Endothelial cell of hepatic sinusoid (primary cell): ENCODE results near the gene SP100.
"Not testable (repeated sequence)": the region's sequence is repeated elsewhere in the genome, so short reads cannot be mapped to it uniquely, and the experiment has no call there.

ENCODE experiments used
- in situ Hi-C: cut with HindIII; loops from 2 replicates; pipeline ENCODE4 v1.10.0; 2017; ENCODE audit warnings: low sequenced_read_pairs

SP100 gene

GRCh38 chr2:230416061-230416721, at the start of gene SP100:
Gene SP100, plus strand, starts transcription at chr2:230416201. Its CDS starts 96 bp downstream, at chr2:230416297.
- in situ Hi-C loops: no loop called here

- in situ Hi-C loops: no loop called here
Measured at GRCh38 chr2:230382108-230382507, 33.9 kb upstream of the SP100 start.

GRCh38 chr2:230383453-230383852, 32.5 kb upstream of the SP100 start:
- in situ Hi-C loops: no loop called here

- in situ Hi-C loops: no loop called here
Measured at GRCh38 chr2:230384986-230385385, 31.0 kb upstream of the SP100 start.

GRCh38 chr2:230394301-230394700, 21.7 kb upstream of the SP100 start:
- in situ Hi-C loops: no loop called here

GRCh38 chr2:230398698-230399097, 17.3 kb upstream of the SP100 start:
- in situ Hi-C loops: not testable (repeated sequence)

GRCh38 chr2:230400041-230400440, 16.0 kb upstream of the SP100 start:
- in situ Hi-C loops: no loop called here

GRCh38 chr2:230400454-230400853, 15.5 kb upstream of the SP100 start:
- in situ Hi-C loops: no loop called here

GRCh38 chr2:230401026-230401425, 15.0 kb upstream of the SP100 start:
- in situ Hi-C loops: not testable (repeated sequence)

GRCh38 chr2:230403746-230404145, 12.3 kb upstream of the SP100 start:
- in situ Hi-C loops: no loop called here

GRCh38 chr2:230405824-230406223, 10.2 kb upstream of the SP100 start:
- in situ Hi-C loops: no loop called here

GRCh38 chr2:230408244-230408842, 7.7 kb upstream of the SP100 start:
- in situ Hi-C loops: no loop called here

GRCh38 chr2:230409316-230409715, 6.7 kb upstream of the SP100 start:
- in situ Hi-C loops: not testable (repeated sequence)

GRCh38 chr2:230410263-230410662, 5.7 kb upstream of the SP100 start:
- in situ Hi-C loops: no loop called here

- in situ Hi-C loops: no loop called here
Measured at GRCh38 chr2:230410861-230411569, 5.0 kb upstream of the SP100 start.

- in situ Hi-C loops: no loop called here
Measured at GRCh38 chr2:230411570-230412370, 4.2 kb upstream of the SP100 start.

GRCh38 chr2:230412371-230412711, 3.7 kb upstream of the SP100 start:
- in situ Hi-C loops: no loop called here

GRCh38 chr2:230412846-230413245, 3.2 kb upstream of the SP100 start:
- in situ Hi-C loops: no loop called here

- in situ Hi-C loops: no loop called here
Measured at GRCh38 chr2:230413479-230413878, 2.5 kb upstream of the SP100 start.

- in situ Hi-C loops: no loop called here
Measured at GRCh38 chr2:230414302-230414701, 1.7 kb upstream of the SP100 start.

GRCh38 chr2:230417436-230417835, 1.4 kb downstream of the SP100 start:
- in situ Hi-C loops: no loop called here
